ENCODE data around the gene PDGFC.

PDGFC gene

DNA sequence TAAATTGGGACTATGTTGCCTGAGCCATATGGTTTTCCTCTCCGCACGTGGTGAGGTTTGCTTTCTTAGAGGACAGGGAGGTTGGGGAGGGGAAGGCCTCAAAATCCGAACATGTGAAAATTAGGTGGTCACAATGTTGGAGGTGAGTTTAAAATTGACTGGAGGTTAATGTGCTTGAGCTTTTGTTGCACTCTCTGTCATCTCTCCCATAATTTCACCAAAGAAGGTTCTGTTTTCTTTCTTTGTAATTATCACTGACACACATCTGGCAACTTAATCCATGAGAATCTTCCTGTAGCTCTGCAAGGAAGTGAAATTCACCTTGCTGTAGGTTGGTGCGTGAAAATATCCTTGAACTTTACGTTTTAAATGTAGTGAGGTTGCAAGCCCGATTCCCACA, 225.5 kb downstream of the PDGFC start:
- DNase-seq (ENCODE audit: low spot score) = no peak

DNA sequence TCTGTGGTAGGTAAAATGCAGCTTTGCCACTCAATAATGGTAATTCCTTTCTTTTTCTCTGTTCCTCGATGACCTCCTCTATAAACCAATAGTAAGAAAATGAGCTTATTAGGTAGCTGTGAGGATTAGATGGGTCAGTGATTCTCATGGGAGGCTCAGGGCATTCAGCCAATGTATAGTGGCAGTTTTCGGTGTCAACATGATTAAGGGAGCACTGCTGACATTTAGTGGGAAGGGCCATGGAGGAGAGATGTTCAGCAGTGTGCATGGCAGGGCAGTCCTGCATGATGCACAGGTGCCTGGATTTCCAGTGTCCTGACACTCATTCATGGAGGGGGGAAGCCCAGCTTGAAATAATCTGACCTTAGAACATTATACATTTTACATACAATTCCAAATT, 232.8 kb downstream of the PDGFC start:
- DNase-seq (ENCODE audit: low spot score) = no peak

DNA sequence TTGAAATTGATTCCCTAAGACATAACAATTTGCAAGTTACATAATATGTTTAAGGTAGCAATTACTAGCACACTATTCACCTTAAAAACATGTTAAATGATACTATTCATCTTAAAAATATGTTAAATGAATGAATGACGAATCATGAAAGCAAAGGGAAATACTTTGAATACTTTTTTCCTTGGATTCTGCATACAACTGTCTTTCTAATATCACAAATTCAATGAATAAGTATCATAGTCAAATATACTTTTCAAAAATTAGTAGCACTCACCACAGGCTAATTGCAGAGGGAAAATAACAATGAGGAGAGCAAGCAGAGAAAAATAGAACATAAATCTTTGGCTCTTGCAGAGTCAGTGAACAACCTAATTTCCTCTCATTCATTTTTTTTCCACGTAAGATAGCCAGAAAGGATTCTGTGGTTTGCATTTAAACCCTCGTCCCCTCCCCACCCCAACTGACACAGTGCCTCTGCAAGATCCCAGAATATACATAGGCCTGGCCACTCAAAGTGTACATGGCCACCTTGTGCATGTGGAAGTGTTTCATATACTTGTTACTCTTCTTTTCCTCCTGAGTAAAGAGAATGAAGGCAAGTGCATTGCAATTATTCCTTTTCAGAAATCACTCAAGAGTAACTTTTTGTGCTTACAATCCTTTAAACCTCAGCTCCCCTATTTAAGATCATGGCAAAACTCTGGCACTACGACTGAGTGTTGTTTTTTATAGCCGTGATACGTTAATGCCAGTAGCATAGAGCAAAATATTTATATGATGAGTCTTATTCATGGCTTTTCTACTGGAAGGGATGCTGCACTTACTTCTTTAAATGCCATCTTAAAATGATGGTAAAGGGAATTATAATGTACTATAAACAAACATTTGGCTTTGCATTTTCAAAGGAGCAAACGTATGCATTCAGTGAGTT, 236.4 kb downstream of the PDGFC start:
- no peak for DNase-seq (ENCODE audit: low spot score)

DNA sequence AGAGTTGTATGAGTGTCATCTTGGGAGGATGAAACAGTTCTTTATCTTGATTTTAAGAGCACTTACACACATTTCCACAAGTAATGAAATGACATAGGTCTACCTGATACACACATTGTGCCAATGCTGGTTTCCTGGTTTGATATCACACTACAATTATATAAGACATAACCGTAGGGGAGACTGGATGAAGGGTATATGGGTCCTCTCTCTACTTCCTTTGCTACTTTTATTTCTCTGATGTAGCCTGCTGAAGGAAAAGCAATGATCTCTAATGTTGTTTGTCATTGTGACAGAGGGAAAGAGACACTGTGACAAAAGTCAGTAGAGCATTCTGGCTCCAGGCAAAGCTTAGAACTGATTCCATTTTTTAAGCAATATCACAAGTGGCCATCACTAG, 238.0 kb downstream of the PDGFC start:
- no peak for DNase-seq (ENCODE audit: low spot score)

DNA sequence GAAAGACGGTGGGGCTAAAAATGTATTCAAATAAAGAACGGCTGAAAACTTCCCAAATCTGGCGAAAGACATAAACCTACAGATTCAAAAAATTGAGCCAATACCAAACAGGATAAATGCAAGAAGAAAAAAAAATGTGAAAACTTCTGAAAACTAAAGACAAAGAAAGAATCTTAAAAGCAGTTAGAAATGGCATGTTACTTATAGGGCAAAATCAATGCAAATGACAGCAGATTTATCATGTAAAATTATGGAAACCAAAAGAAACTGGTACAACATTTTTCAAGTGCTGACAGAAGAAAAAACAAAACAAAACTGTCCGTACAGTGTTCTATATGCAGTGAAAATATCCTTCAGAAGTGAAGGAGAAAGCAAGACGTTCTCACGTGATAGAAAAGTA, 239.0 kb downstream of the PDGFC start:
- DNase-seq (ENCODE audit: low spot score) = no peak

DNA sequence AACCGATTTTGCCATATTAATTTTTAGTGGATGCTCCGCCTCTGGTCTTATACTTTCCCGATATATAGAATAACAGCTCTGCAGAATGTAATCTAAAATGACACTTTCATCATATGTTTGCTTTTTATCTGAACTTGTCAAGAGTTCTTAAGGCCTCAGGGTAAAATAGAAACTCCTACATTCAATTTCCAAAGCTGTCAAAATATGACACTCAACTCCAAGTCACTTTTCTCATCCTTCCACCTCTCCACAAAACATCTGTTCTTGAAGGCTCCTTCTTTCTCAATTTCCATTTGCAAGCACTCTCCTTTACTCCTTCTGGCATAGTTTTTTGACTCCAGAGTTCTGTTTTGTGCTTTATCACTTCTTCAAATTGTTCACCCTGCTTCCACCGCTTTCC, 242.2 kb downstream of the PDGFC start:
- no peak for DNase-seq (ENCODE audit: low spot score)

DNA sequence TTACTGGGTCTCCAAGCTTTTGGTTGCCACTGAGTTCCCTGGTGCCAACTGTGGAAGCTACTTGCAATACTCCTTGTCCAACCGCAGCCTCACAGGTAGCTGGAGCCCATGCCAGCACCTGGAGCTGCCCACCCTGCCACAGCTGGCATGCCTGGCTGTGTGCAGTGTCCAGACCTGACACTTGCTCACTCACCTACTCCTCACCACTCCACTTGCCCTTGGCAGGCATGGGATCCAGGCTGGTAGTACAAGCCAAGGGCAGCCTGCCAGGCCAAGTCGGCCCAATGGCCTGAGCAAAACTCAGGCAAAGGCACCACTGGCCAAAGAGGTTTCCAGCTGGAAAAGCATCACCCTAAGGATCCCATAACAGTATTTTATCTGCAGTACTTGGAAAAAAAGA, 246.3 kb downstream of the PDGFC start:
- DNase-seq (ENCODE audit: low spot score) = no peak

DNA sequence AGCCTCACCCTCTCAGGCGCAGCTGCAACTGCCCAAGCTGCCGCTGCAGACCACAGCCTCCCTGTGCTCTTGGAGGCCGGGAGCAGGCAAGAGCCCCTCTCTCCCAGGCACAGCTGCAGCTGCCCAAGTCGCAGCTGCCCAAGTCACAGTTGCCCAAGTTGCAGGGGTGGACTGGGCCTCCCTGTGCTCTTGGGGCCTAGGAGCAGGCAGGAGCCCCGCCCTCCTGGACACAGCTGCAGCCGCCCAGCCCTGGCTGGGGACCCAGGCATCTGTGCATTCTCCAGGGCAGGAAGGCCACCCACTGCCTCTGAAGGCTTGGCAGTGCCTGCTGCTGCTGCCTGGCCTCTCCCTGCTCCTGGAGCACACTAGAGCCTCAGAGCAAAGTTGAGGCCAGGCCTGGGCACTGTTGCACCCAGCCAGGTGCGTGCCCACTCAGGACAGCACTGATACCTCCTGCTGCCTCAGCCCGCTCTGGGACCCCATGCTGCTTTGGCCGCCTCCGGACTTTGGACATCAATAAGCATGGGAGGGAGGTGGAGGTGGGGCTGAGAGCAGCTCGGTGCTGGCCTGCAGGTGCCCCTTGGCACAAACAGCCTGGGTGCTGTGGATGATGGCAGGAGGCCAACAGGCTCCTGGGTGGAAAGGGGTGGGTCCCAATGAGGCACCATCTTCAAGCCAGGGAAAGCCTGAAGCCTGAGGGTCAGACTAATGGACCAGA, 247.5 kb downstream of the PDGFC start:
- DNase-seq (ENCODE audit: low spot score) = no peak

DNA sequence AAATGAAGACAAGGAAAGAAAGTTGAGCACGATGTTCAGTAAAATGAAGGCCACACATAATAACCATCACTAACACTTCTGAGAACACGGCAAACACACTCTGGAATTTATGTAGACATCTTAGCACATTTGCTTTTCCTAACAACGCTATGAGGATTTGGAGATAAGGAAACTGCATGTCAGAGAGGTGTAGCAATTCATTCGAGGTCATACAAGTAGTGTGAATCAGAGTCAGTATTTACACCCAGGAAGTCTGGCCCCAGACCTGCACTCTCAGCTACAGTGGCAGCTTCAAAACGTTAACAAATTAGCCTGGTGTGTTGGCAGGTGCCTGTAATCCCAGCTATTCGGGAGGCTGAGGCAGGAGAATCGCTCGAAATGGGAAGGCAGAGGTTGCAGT, 253.4 kb downstream of the PDGFC start:
- no peak for DNase-seq (ENCODE audit: low spot score)

DNA sequence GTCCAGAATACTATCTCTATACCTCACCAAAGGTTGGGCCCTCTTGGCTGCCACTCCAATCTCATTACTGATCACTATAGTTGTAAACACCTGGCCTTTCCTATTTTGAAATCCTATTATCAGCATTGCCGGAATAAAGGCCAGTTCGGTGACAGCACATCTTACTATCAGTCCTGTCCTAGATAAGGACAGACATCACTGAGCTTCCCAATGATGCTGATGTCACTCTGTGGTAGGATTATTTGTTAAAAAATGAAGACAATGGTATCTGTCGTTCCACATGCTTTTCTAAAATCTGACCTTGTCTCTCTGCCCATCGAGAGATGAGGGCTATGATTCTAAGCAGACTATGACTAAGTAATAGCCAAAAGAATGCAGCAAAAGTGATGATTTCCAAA, 260.4 kb downstream of the PDGFC start:
- DNase-seq (ENCODE audit: low spot score) = no peak

Measured in AG08395 (cell line).